Trophoblast cell (in vitro differentiated cells and primary cell): ENCODE data around the gene HOXA10.

ENCODE experiments used
- DNase-seq, 2 donors: peaks; one replicate each; pipeline ENCODE4 v3.0.0-alpha.2; 2016
- H2AFZ ChIP-seq: 2 replicates; pipeline ENCODE4 v1.6.1; 2013; ENCODE audit warnings: low read length, moderate library complexity, mild to moderate bottlenecking; ENCODE audit not compliant: insufficient read depth, poor library complexity
- H2AK5ac ChIP-seq: 2 replicates; pipeline ENCODE4 v1.6.1; 2013; ENCODE audit warnings: mild to moderate bottlenecking, low read length
- H2BK120ac ChIP-seq: 2 replicates; pipeline ENCODE4 v1.6.1; 2013; ENCODE audit warnings: low read length, mild to moderate bottlenecking, moderate library complexity; ENCODE audit not compliant: insufficient read depth, poor library complexity
- H2BK12ac ChIP-seq: 2 replicates; pipeline ENCODE4 v1.6.1; 2013; ENCODE audit warnings: mild to moderate bottlenecking, low read length, moderate library complexity
- H2BK5ac ChIP-seq: 2 replicates; pipeline ENCODE4 v1.6.1; 2013; ENCODE audit warnings: low read length, low read depth, moderate library complexity, mild to moderate bottlenecking; ENCODE audit not compliant: poor library complexity
- H3K14ac ChIP-seq: 2 replicates; pipeline ENCODE4 v1.6.1; 2013; ENCODE audit warnings: mild to moderate bottlenecking, low read length
- H3K18ac ChIP-seq: 2 replicates; pipeline ENCODE4 v1.6.1; 2013; ENCODE audit warnings: mild to moderate bottlenecking, low read length
- H3K23ac ChIP-seq: 2 replicates; pipeline ENCODE4 v1.6.1; 2013; ENCODE audit warnings: low read length
- H3K27ac ChIP-seq: 2 replicates; pipeline ENCODE4 v1.5.1; 2013; ENCODE audit warnings: low read depth, mild to moderate bottlenecking, inconsistent platforms, low read length, moderate library complexity
- H3K27me3 ChIP-seq: 2 replicates; pipeline ENCODE4 v1.6.1; 2013; ENCODE audit warnings: inconsistent platforms, mild to moderate bottlenecking, low read length, moderate library complexity; ENCODE audit not compliant: insufficient read depth
- H3K36me3 ChIP-seq, 2 experiments: 1 replicate in 1 of 2; 2 replicates in 1 of 2; pipeline ENCODE4 v1.6.1; 2013; ENCODE audit warnings: low read length in 2 of 2, mild to moderate bottlenecking in 2 of 2, moderate library complexity in 1 of 2; ENCODE audit not compliant: insufficient read depth in 2 of 2, control insufficient read depth in 1 of 2
- H3K4ac ChIP-seq: 2 replicates; pipeline ENCODE4 v1.6.1; 2013; ENCODE audit warnings: low read depth, mild to moderate bottlenecking, low read length, moderate library complexity
- H3K4me1 ChIP-seq, 2 experiments: 1 replicate in 1 of 2; 2 replicates in 1 of 2; pipeline ENCODE4 v1.6.1; 2013; ENCODE audit warnings: low read length in 2 of 2, mild to moderate bottlenecking in 2 of 2, moderate library complexity in 1 of 2; ENCODE audit not compliant: insufficient read depth in 2 of 2, control insufficient read depth in 1 of 2
- H3K4me2 ChIP-seq: 2 replicates; pipeline ENCODE4 v1.6.1; 2013; ENCODE audit warnings: inconsistent platforms, mild to moderate bottlenecking, low read length, moderate library complexity
- H3K4me3 ChIP-seq: 2 replicates; pipeline ENCODE4 v1.5.1; 2013; ENCODE audit warnings: mild to moderate bottlenecking, low read depth, low read length, inconsistent platforms
- H3K79me1 ChIP-seq: one replicate; pipeline ENCODE4 v1.6.1; 2013; ENCODE audit warnings: low read length
- H3K79me2 ChIP-seq: 2 replicates; pipeline ENCODE4 v1.6.1; 2013; ENCODE audit warnings: low read length, mild to moderate bottlenecking; ENCODE audit not compliant: control insufficient read depth, insufficient read depth, poor library complexity
- H3K9ac ChIP-seq: 2 replicates; pipeline ENCODE4 v1.6.1; 2013; ENCODE audit warnings: mild to moderate bottlenecking, low read length
- H3K9me3 ChIP-seq: 2 replicates; pipeline ENCODE4 v1.6.1; 2013; ENCODE audit warnings: low read depth, mild to moderate bottlenecking, control low read depth, inconsistent platforms, low read length; ENCODE audit not compliant: insufficient read depth
- H4K12ac ChIP-seq: 2 replicates; pipeline ENCODE4 v1.6.1; 2013; ENCODE audit warnings: low read depth, mild to moderate bottlenecking, low read length, moderate library complexity
- H4K8ac ChIP-seq: 2 replicates; pipeline ENCODE4 v1.6.1; 2013; ENCODE audit warnings: low read depth, mild to moderate bottlenecking, low read length, moderate library complexity
- H4K91ac ChIP-seq: one replicate; pipeline ENCODE4 v1.6.1; 2013; ENCODE audit warnings: low read depth, mild to moderate bottlenecking, low read length, moderate library complexity
- WGBS: extraction: QIAGEN DNeasy Blood & Tissue Kit; methylation state at CpG from one replicate; pipeline ENCODE4 v1.1.7; 2013; ENCODE audit warnings: missing lambda C conversion rate; ENCODE audit not compliant: insufficient read length, insufficient coverage; ENCODE audit errors: extremely low coverage; 5-methylcytosine and 5-hydroxymethylcytosine counted together

HOXA10 gene

DNA sequence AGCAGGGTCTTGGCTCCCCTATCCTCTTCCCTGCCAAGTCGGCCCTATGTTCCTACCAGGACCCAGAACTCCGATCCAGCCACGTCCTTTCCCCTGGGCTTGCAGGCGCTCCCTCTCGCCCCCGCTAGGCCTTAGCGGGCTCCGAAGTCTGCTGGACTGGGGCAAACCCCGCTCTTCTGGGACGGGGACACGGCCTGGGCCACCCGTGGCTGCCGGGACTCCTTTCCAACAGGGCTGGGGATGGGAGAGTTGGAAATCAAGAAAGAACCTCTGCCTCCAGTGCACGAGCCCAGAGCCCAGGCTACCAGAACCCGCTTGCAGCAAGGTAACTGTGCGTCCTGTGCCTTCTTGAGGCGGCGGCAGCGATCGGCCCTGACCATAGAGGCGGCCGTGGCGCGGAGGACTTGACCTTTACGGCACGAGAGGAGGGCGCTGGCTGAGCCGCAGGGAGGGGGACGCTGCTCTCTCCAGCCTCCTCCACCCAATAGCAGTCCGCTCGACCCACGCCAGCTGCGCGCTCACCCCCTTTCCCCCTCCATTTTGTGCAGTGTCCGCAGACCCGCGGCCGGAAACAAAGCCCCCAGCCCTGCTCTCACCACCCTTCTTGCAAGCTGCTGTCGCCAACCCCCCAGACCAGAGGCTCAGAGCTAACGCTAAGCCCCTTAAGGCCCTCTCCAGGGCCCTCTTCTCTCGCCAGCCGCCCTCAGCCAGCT lies 17.9 kb upstream of the HOXA10 start:
- peak overlapping the region; percentile 32 for H3K4me2 ChIP-seq
- no peak overlapping the region for H2AK5ac ChIP-seq

DNA sequence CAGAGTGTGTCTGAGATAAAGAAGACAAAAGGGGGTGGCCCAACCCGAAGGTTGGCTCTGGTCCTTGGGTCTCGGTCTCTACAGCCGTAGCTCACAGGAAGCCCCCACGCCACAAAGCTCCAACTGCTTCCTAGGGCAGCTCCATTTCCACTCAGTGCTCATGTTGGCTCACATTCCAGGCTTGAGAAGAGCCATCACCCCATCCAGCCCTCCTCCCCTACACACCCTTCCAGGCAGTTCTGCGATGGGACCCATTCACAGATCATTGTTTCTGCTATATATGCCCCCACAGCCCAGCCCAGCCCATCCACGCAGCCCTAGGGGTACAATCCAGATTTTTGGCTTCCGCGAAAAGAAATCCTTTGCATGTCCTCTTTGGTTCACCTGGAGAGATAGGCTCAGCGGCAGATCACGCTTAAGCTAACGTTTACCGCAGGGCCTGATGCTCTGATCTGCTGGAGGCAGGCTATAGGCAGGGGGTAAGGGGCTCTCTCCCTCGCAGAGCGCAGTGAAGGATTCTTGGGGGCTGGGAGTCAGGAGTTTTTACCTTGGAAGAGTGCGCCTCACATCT lies 17.1 kb upstream of the HOXA10 start:
- Histone ChIP-seq H3K9ac (no peak overlapping the region), H4K12ac (no peak overlapping the region), H2BK12ac (no peak overlapping the region), H3K18ac (no peak overlapping the region), H3K79me1 (peaks cover 3% of the 10 kb centered on the region), H3K9me3 (peaks cover 8% of the 10 kb centered on the region), H3K23ac (no peak overlapping the region), H3K27ac (no peak overlapping the region), H3K4me2 (no peak overlapping the region), H3K14ac (no peak overlapping the region), H2BK5ac (no peak overlapping the region), H3K4me1 (peaks cover 10 to 16% of the 10 kb centered on the region in 2 experiments), H4K8ac (no peak overlapping the region), H2AFZ (no peak overlapping the region), H3K36me3 (no peaks in the 10 kb centered on the region), H4K91ac (no peak overlapping the region), H3K4ac (no peak overlapping the region), H2AK5ac (no peak overlapping the region), H3K27me3 (peaks cover 75% of the 10 kb centered on the region), H3K4me3 (no peak overlapping the region), H3K79me2 (no peaks in the 10 kb centered on the region), H2BK120ac (no peak overlapping the region)
- WGBS: no CpG with 5 or more reads among the region's 15 CpGs
- DNase-seq: no peak

More for the DNA sequence above, 17.9 kb upstream of the HOXA10 start:
- Histone ChIP-seq H3K79me2 (no peaks in the 10 kb centered on the region), H3K27ac (no peak overlapping the region), H4K8ac (no peak overlapping the region), H4K91ac (no peak overlapping the region), H2BK120ac (no peak overlapping the region), H3K79me1 (peaks cover 3% of the 10 kb centered on the region), H4K12ac (no peak overlapping the region), H3K14ac (no peak overlapping the region), H2AFZ (no peak overlapping the region), H2BK12ac (no peak overlapping the region), H3K23ac (no peak overlapping the region), H2BK5ac (no peak overlapping the region), H3K18ac (no peak overlapping the region), H3K4ac (no peak overlapping the region), H3K4me1 (peaks cover 10 to 16% of the 10 kb centered on the region in 2 experiments), H3K4me3 (no peak overlapping the region), H3K9me3 (peaks cover 8% of the 10 kb centered on the region), H3K9ac (no peak overlapping the region), H3K36me3 (no peaks in the 10 kb centered on the region), H3K27me3 (peaks cover 74% of the 10 kb centered on the region)
- DNase-seq: no peak
- WGBS: no CpG with 5 or more reads among the region's 42 CpGs

DNA sequence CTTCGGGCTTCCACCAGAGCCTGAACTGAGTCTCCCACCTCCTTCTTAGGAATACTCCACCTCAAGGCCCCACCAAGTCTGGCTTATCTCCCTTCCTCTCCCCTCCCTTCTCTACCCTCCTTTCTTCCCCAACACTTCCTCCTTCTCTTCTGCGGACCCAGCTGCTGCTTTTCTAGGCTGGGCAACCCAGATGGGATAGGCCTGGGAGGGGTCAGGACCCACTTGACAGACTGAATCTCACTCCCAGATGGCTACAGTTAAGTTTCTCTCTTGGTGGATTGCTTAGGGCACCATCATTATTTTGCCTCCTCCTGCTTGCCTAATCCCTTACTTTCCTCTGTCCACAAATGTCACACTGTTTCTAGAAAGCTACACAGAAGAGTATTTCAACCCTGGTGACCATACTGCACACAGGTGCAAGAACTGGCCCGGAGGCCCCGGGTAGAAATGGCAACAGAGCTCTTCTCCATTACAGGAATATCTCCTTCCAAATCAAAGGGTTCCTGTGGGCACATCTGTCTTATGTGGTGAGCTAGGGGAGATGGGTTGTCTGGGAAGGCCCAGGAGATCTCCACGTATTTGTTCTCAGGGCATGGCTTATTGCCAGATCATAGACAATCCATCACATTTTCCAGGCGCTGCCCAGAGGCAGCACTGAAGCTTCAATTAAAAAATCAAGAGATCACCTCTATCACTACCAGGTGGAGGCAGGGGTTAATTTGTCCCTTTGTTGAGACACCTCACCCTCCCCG lies 16.1 kb upstream of the HOXA10 start:
- no peak overlapping the region for H2AFZ ChIP-seq
- H4K8ac ChIP-seq: no peak overlapping the region
- no peaks in the 10 kb centered on the region for H3K79me2 ChIP-seq
- no CpG with 5 or more reads among the region's 7 CpGs for WGBS
- no peak overlapping the region for H3K4me3 ChIP-seq
- H3K9me3 ChIP-seq: peaks cover 15% of the 10 kb centered on the region
- no peak overlapping the region for H3K9ac ChIP-seq
- H4K12ac ChIP-seq: no peak overlapping the region
- H2BK5ac ChIP-seq: no peak overlapping the region
- no peaks in the 10 kb centered on the region for H3K36me3 ChIP-seq
- no peak overlapping the region for H2BK120ac ChIP-seq
- H3K18ac ChIP-seq: no peak overlapping the region
- H2BK12ac ChIP-seq: no peak overlapping the region
- H3K27me3 ChIP-seq: peaks cover 86% of the 10 kb centered on the region
- no peak overlapping the region for H3K4ac ChIP-seq
- no peak overlapping the region for H4K91ac ChIP-seq
- no peak overlapping the region for H3K4me2 ChIP-seq
- DNase-seq: no peak
- no peak overlapping the region for H3K23ac ChIP-seq
- peaks cover 14 to 19% of the 10 kb centered on the region in 2 experiments for H3K4me1 ChIP-seq
- no peak overlapping the region for H3K14ac ChIP-seq
- no peak overlapping the region for H3K27ac ChIP-seq
- peaks cover 3% of the 10 kb centered on the region for H3K79me1 ChIP-seq
- no peak overlapping the region for H2AK5ac ChIP-seq

DNA sequence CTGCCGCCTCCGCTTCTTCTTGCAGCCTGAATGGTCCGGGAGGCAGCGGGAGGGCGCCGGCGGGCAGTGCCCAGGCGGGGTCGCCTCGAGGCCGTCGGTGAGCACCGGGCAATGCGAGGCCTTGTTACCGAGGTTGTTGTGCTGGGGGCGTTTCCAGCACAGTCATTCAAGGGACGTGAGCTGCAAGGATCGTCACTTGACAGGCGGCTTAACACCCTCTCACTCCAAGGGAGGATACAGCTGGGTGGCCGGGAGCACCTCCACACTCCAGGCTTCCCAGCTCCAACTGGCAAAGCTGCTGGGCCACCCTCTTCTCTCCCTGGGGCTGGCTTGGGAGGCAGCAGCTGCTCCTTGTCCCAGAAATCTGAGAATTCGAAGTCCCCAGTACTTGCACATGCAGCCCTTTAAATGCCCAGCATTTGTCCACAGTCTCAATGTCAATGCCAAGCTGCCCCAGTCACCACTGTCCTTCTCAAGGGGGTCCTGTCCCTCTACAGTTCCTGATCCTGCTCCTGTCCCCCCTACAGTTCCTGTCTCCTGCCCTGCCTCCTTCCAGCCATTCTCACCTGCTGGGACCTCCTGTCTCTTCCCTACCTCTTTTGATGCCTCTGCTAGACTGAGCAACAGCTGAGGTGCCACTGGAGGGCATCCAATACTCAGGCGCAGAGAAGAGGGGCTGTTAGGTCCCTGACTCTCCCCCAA lies 15.3 kb upstream of the HOXA10 start:
- Histone ChIP-seq H3K4ac (no peak overlapping the region), H4K91ac (peak overlapping the region; percentile 28), H3K27ac (no peak overlapping the region), H3K14ac (no peak overlapping the region), H3K18ac (no peak overlapping the region), H2BK5ac (no peak overlapping the region), H3K9ac (no peak overlapping the region), H2BK12ac (no peak overlapping the region), H2BK120ac (no peak overlapping the region), H3K4me3 (no peak overlapping the region), H3K9me3 (peaks cover 20% of the 10 kb centered on the region), H2AK5ac (no peak overlapping the region), H3K27me3 (peaks cover 89% of the 10 kb centered on the region), H4K12ac (no peak overlapping the region), H3K4me2 (peak overlapping the region; percentile 62), H3K4me1 (peaks cover 21 to 25% of the 10 kb centered on the region in 2 experiments), H3K79me2 (no peaks in the 10 kb centered on the region), H4K8ac (no peak overlapping the region), H2AFZ (peak overlapping the region; percentile 30), H3K36me3 (no peaks in the 10 kb centered on the region), H3K23ac (no peak overlapping the region), H3K79me1 (peaks cover 3% of the 10 kb centered on the region)
- WGBS: no CpG with 5 or more reads among the region's 22 CpGs
- no peak for DNase-seq
